K562 (cell line): ENCODE results near the gene FAM78A. TPM values are rescaled to one million over a fixed set of nuclear protein-coding genes. Genes with fewer than 3 reads are reported as not detected.

ENCODE experiments used
- ATAC-seq: fragments of 200-7000 bp; cut with Tn5 transposase; 3 replicates; pipeline ENCODE4 v1.9.1; 2020; ENCODE audit warnings: moderate library complexity
- BruUV-seq: library from RNA; stranded (reverse); fragments of 400-500 nt; replicated peaks from 2 replicates; lab custom pipeline; 2021; lab: Mats Ljungman, UMichigan
- CTCF ChIA-PET: fragments of 300-600 bp; formaldehyde crosslinking; extraction: SDS; loops from one replicate; lab custom pipeline; 2021; ENCODE audit warnings: low intra/inter-chr PET ratio; lab: Yijun Ruan, JAX
- POLR2A ChIA-PET: fragments of 300-600, 350-650 bp; sonication (Branson Sonifier 250); formaldehyde crosslinking; extraction: SDS; loops from one replicate; lab custom pipeline; 2021; ENCODE audit warnings: antibody characterized with exemption, inconsistent platforms; lab: Yijun Ruan, JAX
- DNase-seq, 4 experiments: peaks; one replicate each; pipeline versions ENCODE4 v3.0.0 to v3.0.0-alpha.2; 2011 to 2018; ENCODE audit warnings: low spot score in 3 of 4, mixed read lengths in 3 of 4; ENCODE audit errors: extremely low read depth in 1 of 4
- FAIRE-seq: peaks from 2 replicates; lab custom pipeline; 2011; peaks lifted over from hg19 to GRCh38; lab: Jason Lieb, UNC
- H2AFZ ChIP-seq: 2 replicates; pipeline ENCODE4 v1.6.0; 2011; ENCODE audit warnings: low read depth, low read length, control low read depth, inconsistent platforms
- H3K27ac ChIP-seq: fragments of 200-600 bp; 3 replicates; pipeline ENCODE4 v1.8.0; 2011; ENCODE audit warnings: low read depth, mild to moderate bottlenecking, control low read depth, inconsistent platforms, low read length, moderate library complexity, mixed read lengths; ENCODE audit errors: extremely low read depth
- H3K27me3 ChIP-seq, 2 experiments: fragments of 300-600 bp in 1 of 2; 2 replicates in 1 of 2; 3 replicates in 1 of 2; pipeline versions ENCODE4 v1.6.0 to v1.8.0; 2011; ENCODE audit warnings: inconsistent platforms in 2 of 2, low read length in 2 of 2, mild to moderate bottlenecking in 1 of 2, mixed read lengths in 1 of 2, moderate library complexity in 1 of 2; ENCODE audit not compliant: control insufficient read depth in 2 of 2, insufficient read depth in 2 of 2
- H3K36me3 ChIP-seq: fragments of 300-600 bp; 3 replicates; pipeline ENCODE4 v1.8.0; 2011; ENCODE audit warnings: mild to moderate bottlenecking, low read length, inconsistent platforms; ENCODE audit not compliant: control insufficient read depth, insufficient read depth
- H3K4me1 ChIP-seq, 2 experiments: fragments of 200-600 bp in 1 of 2; replicated peaks in 1 of 2; 2 replicates in 1 of 2; 3 replicates in 1 of 2; pipeline versions ENCODE4 v1.5.1 to v1.8.0; 2011; ENCODE audit warnings: inconsistent platforms in 2 of 2, low read length in 2 of 2, mild to moderate bottlenecking in 1 of 2, mixed read lengths in 1 of 2, moderate library complexity in 1 of 2; ENCODE audit not compliant: control insufficient read depth in 2 of 2, insufficient read depth in 2 of 2
- H3K4me2 ChIP-seq: 2 replicates; pipeline ENCODE4 v1.6.1; 2011; ENCODE audit warnings: low read length, control low read depth, inconsistent platforms, mixed read lengths; ENCODE audit not compliant: insufficient read depth
- H3K4me3 ChIP-seq: fragments of 200-600 bp; sonication (generic), shearing (Covaris generic); 2 replicates; pipeline ENCODE4 v1.5.1; 2016; ENCODE audit warnings: control low read depth, inconsistent platforms
- H3K79me2 ChIP-seq: fragments of 200-600 bp; 3 replicates; pipeline ENCODE4 v1.8.0; 2011; ENCODE audit warnings: low read length, inconsistent platforms; ENCODE audit not compliant: control insufficient read depth, insufficient read depth
- H3K9ac ChIP-seq, 2 experiments: 2 replicates each; pipeline versions ENCODE4 v1.6.0 to v1.6.1; 2011; ENCODE audit warnings: low read depth in 2 of 2, low read length in 2 of 2, control low read depth in 1 of 2, inconsistent platforms in 1 of 2, mild to moderate bottlenecking in 1 of 2, mixed read lengths in 1 of 2; ENCODE audit not compliant: insufficient read depth in 1 of 2
- H3K9me1 ChIP-seq: one replicate; pipeline ENCODE4 v1.6.0; 2011; ENCODE audit warnings: inconsistent platforms, mild to moderate bottlenecking, low read length, moderate library complexity; ENCODE audit not compliant: control insufficient read depth, insufficient read depth
- H3K9me3 ChIP-seq: replicated peaks from 2 replicates; pipeline ENCODE4 v1.5.1; 2011; ENCODE audit warnings: low read depth, low read length, inconsistent platforms; ENCODE audit not compliant: control insufficient read depth, insufficient read depth
- H4K20me1 ChIP-seq: replicated peaks from 2 replicates; pipeline ENCODE4 v1.6.1; 2011; ENCODE audit warnings: low read length, inconsistent platforms, mixed read lengths; ENCODE audit not compliant: control insufficient read depth, insufficient read depth
- BMI1 ChIP-seq: fragments of 150-350 bp; IDR thresholded peaks from 2 replicates; pipeline ENCODE4 v1.6.1; 2014; ENCODE audit warnings: low read length
- BRD9 ChIP-seq: fragments of 450-650 bp; IDR thresholded peaks from 2 replicates; pipeline ENCODE4 v1.6.1; 2018; ENCODE audit warnings: low read depth; ENCODE audit not compliant: partially characterized antibody
- CBX1 ChIP-seq: sonication (generic); IDR thresholded peaks from 2 replicates; pipeline ENCODE4 v1.6.1; 2016; ENCODE audit warnings: antibody characterized with exemption, low read depth, mild to moderate bottlenecking
- CHD4 ChIP-seq: fragments of 200-600 bp; sonication (generic); IDR thresholded peaks from 3 replicates; pipeline ENCODE4 v1.6.1; 2012; ENCODE audit warnings: low read depth, mild to moderate bottlenecking, mixed read lengths, low read length, inconsistent platforms; ENCODE audit not compliant: insufficient read depth, insufficient replicate concordance, poor library complexity, severe bottlenecking
- ETV5 ChIP-seq: sonication (generic); formaldehyde crosslinking; IDR thresholded peaks from 2 replicates; pipeline ENCODE4 v1.4.0; 2020; ENCODE audit warnings: low read depth, mild to moderate bottlenecking, missing genetic modification reagents
- FOXP4 ChIP-seq: sonication (generic); formaldehyde crosslinking; IDR thresholded peaks from 2 replicates; pipeline ENCODE4 v1.8.0; 2022; ENCODE audit warnings: mild to moderate bottlenecking, missing genetic modification reagents, borderline replicate concordance
- KLF10 ChIP-seq: fragments of 250-450 bp; sonication (Bioruptor Pico); IDR thresholded peaks from 2 replicates; pipeline ENCODE4 v1.6.1; 2021; ENCODE audit warnings: matching md5 sums
- L3MBTL2 ChIP-seq: fragments of 450-650 bp; IDR thresholded peaks from 2 replicates; pipeline ENCODE4 v1.6.1; 2016; ENCODE audit warnings: mild to moderate bottlenecking, moderate library complexity
- MAFG ChIP-seq: fragments of 450-650 bp; conservative IDR thresholded peaks from 2 replicates; pipeline ENCODE4 v1.6.1; 2016; ENCODE audit warnings: missing genetic modification characterization, missing compliant biosample characterization
- NCOR1 ChIP-seq: fragments of 450-650 bp; IDR thresholded peaks from 2 replicates; pipeline ENCODE4 v1.6.1; 2016; ENCODE audit warnings: mild to moderate bottlenecking, moderate library complexity
- NFATC3 ChIP-seq: fragments of 450-650 bp; IDR thresholded peaks from 2 replicates; pipeline ENCODE4 v1.6.1; 2017; ENCODE audit warnings: mild to moderate bottlenecking
- PML ChIP-seq: IDR thresholded peaks from 2 replicates; pipeline ENCODE4 v1.6.1; 2012; ENCODE audit warnings: low read length, inconsistent platforms
- STAT6 ChIP-seq: sonication (generic); formaldehyde crosslinking; IDR thresholded peaks from 2 replicates; pipeline ENCODE4 v1.8.1; 2023; ENCODE audit warnings: mild to moderate bottlenecking, missing genetic modification reagents
- ZBTB26 ChIP-seq: fragments of 450-650 bp; formaldehyde crosslinking; IDR thresholded peaks from 2 replicates; pipeline ENCODE4 v1.4.0; 2022; ENCODE audit warnings: missing genetic modification characterization
- ZNF212 ChIP-seq: fragments of 450-650 bp; formaldehyde crosslinking; IDR thresholded peaks from 2 replicates; pipeline ENCODE4 v1.4.0; 2020; ENCODE audit warnings: mild to moderate bottlenecking
- ZNF445 ChIP-seq: fragments of 250-450 bp; sonication (Bioruptor Pico); IDR thresholded peaks from 2 replicates; pipeline ENCODE4 v1.4.0; 2020; ENCODE audit warnings: low read depth, mild to moderate bottlenecking, moderate library complexity
- WGBS: fragments of 100-300 bp; shearing (Covaris generic); methylation state at CpG from one replicate; pipeline ENCODE4 v1.1.6; 2016; ENCODE audit warnings: low coverage, mixed read lengths; ENCODE audit not compliant: insufficient coverage; ENCODE audit errors: missing lambda C conversion rate; 5-methylcytosine and 5-hydroxymethylcytosine counted together
- in situ Hi-C: fragments of 300-500 bp; cut with MboI; formaldehyde crosslinking; loops from 4 replicates; pipeline ENCODE4 v1.15.0; 2018; ENCODE audit warnings: inconsistent platforms, mixed read lengths
- intact Hi-C: fragments of 100-400 bp; cut with micrococcal nuclease; formaldehyde crosslinking; loops from 2 replicates; pipeline ENCODE4 v1.14.2; 2022
- polyA plus RNA-seq, 8 experiments: library from polyadenylated mRNA; depleted of rRNA in 4 of 8; stranded (reverse) in 5 of 8; unstranded in 3 of 8; fragments of >200 nt; fragmentation: Nextera tagmentation in 2 of 8; fragmentation: Illumina TruSeq in 1 of 8; extraction: Ambion mirVana in 2 of 8; extraction: Trizol in 1 of 8; gene quantifications; 2 replicates each; pipeline versions ENCODE4 v1.2.1 to v1.2.3, GENCODE V29; 2011 to 2014; ENCODE audit warnings: inconsistent platforms in 1 of 8, missing spikeins in 1 of 8
- total RNA-seq, 7 experiments: library from RNA; depleted of rRNA in 6 of 7; stranded (reverse); fragments of >200 nt in 6 of 7; fragmentation: Illumina TruSeq in 2 of 7; extraction: Trizol in 2 of 7; gene quantifications; 2 replicates each; pipeline versions ENCODE4 v1.2.1 to v1.2.3, GENCODE V29; 2011 to 2021; ENCODE audit warnings: low replicate concordance in 1 of 7

The FAM78A gene
- total and polyA plus RNA-seq, 9 of the 15 experiments (the other 6 are each of a cell fraction or from before 2014, with no cell fraction given), result 0.56 to 103 (median 55.2) TPM

GRCh38 chr9:131275332-131276093 is 797 bp downstream of the FAM78A start:
- ChIA-PET POLR2A (interaction anchor here (1.2 to 14.6 kb wide), 8 partner anchors 8 to 177 kb away, joined by 3 to 338 read pairs (median 8); partner anchors contain the start of gene NUP214), CTCF (interaction anchor here (0.5 to 1.5 kb wide), 3 partner anchors 97 to 217 kb away, joined by 3 to 4 read pairs (median 3); no protein-coding TSS in a partner anchor)
- H3K9me3 ChIP-seq, result no peaks in the 10 kb centered on the region
- H3K4me2 ChIP-seq, result peak overlapping the region; percentile 95
- intact Hi-C loops (loop anchor here (2.0 to 5.0 kb wide), 3 partner anchors 151 to 219 kb away; partner anchors contain the start of gene NUP214), in situ Hi-C loops (no loop called here)
- peak; percentile 84 to 88 (median 85) for DNase-seq
- peaks cover 11% of the 10 kb centered on the region for H3K9me1 ChIP-seq
- peaks cover 67% of the 10 kb centered on the region for H3K79me2 ChIP-seq
- H3K27me3 ChIP-seq, result no peaks in the 10 kb centered on the region
- H3K36me3 ChIP-seq, result peaks cover 27% of the 10 kb centered on the region; the same call in 2 of the 3 replicates
- peak overlapping the region; percentile 90 for H2AFZ ChIP-seq
- H3K4me1 ChIP-seq, result peaks cover 53 to 87% of the 10 kb centered on the region in 2 experiments
- peak; percentile 52 for FAIRE-seq
- ATAC-seq, result peak; percentile 37
- peak overlapping the region; percentile 83 to 93 for H3K9ac ChIP-seq
- 22% methylated on average over 29 of the region's 29 CpGs for WGBS
- peak overlapping the region; percentile 75 for H3K27ac ChIP-seq
- no TSS peak for BruUV-seq
- H3K4me3 ChIP-seq, result peak overlapping the region; percentile 65
- no peaks in the 10 kb centered on the region for H4K20me1 ChIP-seq
- TF ChIP-seq CBX1, result no peak
- TF ChIP-seq ZNF445, result no peak
- no peak for TF ChIP-seq PML
- no peak for TF ChIP-seq ZNF212
- TF ChIP-seq STAT6 (CRISPR knock-in tag), result peak; percentile 66; the same call in 1 of the 2 replicates
- no peak for TF ChIP-seq NFATC3
- TF ChIP-seq FOXP4 (CRISPR knock-in tag), result no peak
- TF ChIP-seq ETV5 (CRISPR knock-in tag), result no peak
- TF ChIP-seq MAFG (tag), result no peak
- no peak for TF ChIP-seq L3MBTL2
- TF ChIP-seq BRD9, result no peak
- TF ChIP-seq ZBTB26, result no peak
- TF ChIP-seq NCOR1, result no peak
- TF ChIP-seq BMI1, result no peak
- no peak for TF ChIP-seq CHD4
- no peak for TF ChIP-seq KLF10 (CRISPR knock-in tag)
